Mucosa of gallbladder (tissue), 1 donor: ENCODE measurements around the gene GPER1. TPM values are rescaled to one million over a fixed set of nuclear protein-coding genes. Genes with fewer than 3 reads are reported as not detected.

Source experiments
- DNase-seq: peaks from one replicate; pipeline ENCODE4 v3.0.0-alpha.2; 2020; ENCODE audit warnings: low spot score
- total RNA-seq: library from RNA; stranded (reverse); gene quantifications from one replicate; pipeline ENCODE4 v1.2.1, GENCODE V29; 2021
- donor health status: DM: no; HTN: no; CAD: no.

Gene GPER1
- total RNA-seq, 1 donor from 2014 or later, result 4.7 TPM

DNA sequence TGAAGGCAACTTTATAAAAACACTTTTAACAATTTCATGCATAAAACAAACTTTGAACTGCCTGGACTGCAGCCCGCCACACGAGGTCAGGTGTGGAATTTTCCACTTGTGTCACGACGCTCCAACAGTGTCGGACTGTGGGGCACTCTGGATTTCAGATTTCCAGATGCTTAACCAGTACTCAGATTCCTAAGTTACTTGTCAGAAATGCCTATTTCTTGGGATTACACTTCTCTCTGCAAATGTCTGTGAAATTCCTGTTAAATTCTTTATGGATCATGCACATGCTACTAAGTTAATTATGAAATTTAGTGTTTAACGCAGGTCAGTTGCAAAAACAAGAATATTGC lies 473 bp upstream of the GPER1 start:
- DNase-seq, result no peak

DNA sequence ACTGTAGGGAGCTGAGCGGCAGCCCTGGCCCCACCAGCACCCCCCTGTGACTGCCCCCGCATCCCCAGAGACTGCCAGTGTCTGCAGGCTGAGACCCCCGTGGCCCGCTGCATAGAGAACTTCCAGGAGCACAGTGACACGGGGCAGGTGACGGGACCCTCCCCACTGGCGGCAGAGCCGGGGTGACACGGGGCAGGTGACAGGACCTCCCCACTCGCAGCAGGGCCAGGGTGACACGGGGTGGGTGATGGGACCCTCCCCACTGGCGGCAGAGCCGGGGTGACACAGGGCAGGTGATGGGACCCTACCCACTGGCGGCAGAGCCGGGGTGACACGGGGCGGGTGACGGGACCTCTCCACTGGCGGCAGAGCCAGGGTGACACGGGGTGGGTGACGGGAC lies 2.3 kb downstream of the GPER1 start:
- no peak for DNase-seq

- DNase-seq, result no peak
Measured at GRCh38 chr7:1090686-1091643, 3.1 kb downstream of the GPER1 start.

- DNase-seq, result no peak
Measured at GRCh38 chr7:1091644-1092027, 3.7 kb downstream of the GPER1 start.

GRCh38 chr7:1092161-1092632 lies 4.3 kb downstream of the GPER1 start:
- no peak for DNase-seq

DNA sequence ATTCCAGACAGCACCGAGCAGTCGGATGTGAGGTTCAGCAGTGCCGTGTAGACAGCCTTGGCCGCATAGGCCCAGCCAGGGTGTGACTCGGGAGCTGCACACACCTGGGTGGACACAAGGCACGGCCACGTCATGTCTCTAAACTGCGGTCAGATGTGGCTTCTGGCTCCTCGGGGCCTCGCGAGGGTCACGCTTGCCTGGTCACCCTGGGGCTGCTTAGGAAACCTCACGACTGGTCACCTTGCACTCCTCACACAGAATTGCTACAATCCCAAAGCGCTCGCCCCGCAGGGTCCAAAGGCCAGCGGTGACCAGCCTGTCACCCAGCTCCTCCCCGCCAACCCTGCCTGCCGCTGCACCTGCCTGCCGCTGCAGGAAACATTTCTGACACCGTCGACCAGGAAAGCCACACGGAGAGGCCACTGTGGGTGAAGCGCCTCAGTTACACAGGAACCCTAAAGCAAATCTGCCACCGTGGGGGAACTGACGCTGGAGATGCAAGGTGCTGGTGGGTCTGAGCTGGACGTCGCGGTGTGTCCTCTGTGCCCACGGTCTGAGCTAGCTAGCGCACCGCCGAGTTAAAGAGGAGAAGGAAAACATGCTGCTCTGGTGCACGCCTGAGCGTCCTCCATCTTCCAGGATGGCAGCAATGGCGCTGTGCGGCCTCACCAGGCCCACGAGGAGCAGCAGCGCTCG lies 5.0 kb downstream of the GPER1 start:
- DNase-seq, result no peak

GRCh38 chr7:1093502-1093843 lies 5.6 kb downstream of the GPER1 start:
- no peak for DNase-seq

DNA sequence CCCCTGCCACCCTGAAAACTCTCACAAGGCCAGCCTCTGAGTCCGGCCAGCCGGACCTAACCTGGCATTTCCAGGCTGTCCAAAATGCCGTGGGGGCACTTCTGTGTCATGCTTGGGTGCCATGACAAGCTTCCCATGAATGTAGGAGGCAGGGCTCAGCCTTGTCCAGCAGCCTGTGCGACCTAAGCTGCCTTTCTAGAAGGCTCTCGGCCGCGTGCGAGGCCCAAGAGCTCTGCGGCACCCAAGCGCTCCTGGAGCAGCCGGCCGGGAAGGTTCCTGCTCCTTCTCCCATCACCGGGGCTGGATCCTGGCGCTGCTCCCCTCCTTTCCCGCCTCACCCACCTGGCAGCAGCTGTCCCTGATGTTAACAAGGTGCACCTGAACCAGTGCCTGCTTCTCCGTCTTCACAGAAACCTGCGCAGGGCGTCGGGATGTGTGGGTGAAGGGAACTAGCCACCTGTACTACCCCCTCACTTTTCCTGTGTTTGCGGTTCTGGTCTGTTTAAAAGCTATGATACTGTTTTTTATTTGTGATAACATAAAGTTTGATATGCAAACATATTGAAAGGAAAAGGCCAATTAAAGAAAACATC lies 6.1 kb downstream of the GPER1 start:
- DNase-seq, result no peak

DNA sequence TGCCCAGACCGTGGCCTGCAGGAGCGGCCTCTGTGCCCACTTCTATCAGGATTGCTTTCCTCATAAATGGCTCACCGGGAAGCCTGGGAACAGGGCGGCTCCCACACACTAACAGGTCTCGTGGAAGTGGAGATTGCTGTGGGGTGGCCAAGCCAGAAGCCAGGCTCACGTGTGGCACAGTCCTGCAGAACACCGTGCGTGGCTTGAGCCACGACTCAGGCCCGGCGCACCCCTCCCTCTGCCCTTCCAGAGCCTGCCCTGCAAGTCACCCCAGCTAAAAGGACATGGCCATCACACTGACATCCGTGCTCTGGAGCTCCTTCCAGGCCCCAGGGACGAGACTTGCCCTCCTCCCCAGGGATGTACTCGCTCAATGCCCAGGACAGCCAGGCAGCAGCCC lies 7.0 kb downstream of the GPER1 start:
- DNase-seq, result no peak

GRCh38 chr7:1095621-1096155 lies 7.8 kb downstream of the GPER1 start:
- DNase-seq, result no peak

- no peak for DNase-seq
Measured at GRCh38 chr7:1096156-1097119, 8.5 kb downstream of the GPER1 start.

DNA sequence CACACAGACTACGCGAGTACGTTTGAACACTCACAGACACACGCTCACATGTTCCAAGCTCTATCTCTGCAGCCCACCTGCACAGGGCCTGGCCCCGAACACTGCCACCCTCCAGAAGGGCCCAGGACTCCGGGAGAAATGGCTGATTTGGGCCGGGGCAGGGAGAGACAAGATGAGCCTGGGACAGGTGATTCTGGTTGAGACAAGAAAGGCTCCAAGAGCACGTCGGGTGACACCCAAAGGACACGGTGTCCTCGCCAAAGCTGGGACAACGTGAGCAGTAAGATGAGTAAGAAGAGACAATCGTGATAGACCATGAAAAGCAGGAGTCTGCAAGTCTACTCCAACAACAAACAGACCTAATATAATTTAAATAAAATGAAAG lies 9.2 kb downstream of the GPER1 start:
- DNase-seq, result no peak

- DNase-seq, result no peak
Measured at GRCh38 chr7:1098243-1099153, 10.6 kb downstream of the GPER1 start.

DNA sequence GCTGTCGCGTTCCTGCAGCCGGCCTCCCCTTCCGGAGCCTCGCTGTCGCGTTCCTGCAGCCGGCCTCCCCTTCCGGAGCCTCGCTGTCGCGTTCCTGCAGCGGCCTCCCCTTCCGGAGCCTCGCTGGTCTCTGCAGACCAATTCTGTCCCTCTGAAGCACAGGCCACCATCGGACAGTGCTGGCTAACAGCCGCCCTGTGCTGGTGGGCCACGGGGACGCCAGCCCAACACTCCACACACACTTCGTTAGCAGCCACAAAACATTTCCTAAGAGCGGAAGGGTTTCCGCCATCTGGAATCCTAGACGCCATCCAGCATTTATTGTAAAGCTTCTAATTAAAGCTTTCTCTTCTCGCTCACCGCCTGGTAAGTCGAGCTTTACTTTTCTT lies 11.2 kb downstream of the GPER1 start:
- DNase-seq, result no peak

DNA sequence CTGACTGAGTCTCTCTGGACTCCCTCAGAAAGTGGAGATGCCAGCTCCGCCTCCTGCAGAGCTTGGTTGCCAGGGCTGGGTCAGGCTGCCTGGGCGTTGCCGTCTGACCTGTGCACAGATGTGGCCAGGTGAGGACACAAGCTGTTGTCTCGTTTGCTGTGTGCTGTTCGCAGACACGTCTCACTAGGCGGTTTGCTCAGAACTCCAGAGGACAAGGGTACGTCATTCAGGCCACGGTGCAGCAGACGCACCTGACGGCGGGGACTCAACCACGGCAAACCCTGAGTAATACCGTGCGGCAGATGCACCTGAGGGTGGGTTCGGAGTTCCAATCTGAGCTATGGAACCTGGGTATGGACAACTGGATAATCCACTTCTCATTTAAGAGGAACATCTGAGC lies 11.7 kb downstream of the GPER1 start:
- DNase-seq, result no peak

- DNase-seq, result no peak
Measured at GRCh38 chr7:1100386-1100785, 12.5 kb downstream of the GPER1 start.

DNA sequence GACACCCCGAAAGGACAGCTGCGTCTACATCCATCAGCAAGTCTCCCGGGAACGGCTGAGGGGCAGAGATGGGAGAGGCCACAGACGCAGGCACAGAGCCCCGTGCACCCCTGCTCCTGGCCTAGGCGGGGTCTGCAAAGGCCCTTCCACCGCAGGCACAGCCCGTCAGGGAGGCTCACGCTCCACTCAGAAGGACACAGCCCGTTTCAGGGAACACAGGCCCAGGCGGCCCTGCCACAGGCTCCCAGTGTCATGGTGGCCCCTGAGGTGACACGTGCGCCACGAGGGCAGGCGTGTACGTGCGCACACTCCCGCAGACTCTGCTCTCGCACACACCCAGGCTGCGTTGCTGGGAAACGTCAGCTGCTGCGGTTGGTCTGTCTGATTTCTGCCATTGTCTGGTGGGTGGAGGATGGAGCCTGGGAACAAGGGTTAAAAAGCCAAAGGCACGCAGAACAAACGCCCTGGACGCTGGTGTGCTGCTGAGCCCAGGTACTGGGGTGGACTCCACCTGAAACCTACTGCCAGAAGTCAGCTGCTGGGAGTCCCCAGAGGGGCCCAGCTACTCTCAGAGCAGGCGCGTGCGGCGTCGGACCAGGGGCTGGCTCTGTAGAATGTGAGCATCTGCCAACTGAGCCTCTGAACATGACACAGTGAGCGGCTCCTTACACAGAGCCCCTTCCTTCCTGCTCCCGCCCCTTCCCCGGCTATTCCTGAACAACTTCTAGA lies 13.1 kb downstream of the GPER1 start:
- no peak for DNase-seq

- no peak for DNase-seq
Measured at GRCh38 chr7:1101563-1102431, 13.9 kb downstream of the GPER1 start.
